ENCODE results near the gene SCYGR2. TPM values are rescaled to one million over a fixed set of nuclear protein-coding genes. Genes with fewer than 3 reads are reported as not detected.

The SCYGR2 gene, protein sequence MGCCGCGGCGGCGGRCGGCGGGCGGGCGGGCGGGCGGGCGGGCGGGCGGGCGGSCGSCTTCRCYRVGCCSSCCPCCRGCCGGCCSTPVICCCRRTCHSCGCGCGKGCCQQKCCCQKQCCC
- total RNA-seq = not detected in 2 replicates

DNA sequence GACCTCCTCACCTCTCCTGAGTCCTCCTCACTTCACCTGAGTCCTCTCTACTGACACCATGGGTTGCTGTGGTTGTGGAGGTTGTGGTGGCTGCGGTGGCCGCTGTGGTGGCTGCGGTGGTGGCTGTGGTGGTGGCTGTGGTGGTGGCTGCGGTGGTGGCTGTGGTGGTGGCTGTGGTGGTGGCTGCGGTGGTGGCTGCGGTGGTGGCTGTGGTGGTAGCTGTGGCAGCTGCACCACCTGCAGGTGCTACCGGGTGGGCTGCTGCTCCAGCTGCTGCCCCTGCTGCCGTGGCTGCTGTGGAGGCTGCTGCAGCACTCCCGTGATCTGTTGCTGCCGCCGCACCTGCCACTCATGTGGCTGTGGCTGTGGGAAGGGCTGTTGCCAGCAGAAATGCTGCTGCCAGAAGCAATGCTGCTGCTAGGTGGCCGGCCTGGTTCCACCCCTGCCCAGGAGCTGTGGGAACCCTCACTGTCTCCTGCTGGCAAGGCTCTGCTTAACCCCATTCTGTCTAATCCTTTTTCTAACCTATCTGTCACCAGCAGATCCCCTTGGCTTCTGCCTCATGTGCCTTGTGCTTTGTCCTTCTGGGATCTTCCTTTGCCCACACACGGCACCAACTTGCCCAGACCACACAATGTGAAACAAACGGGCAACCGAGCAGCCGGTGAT lies at the start of gene SCYGR2:
SCYGR2 (plus strand) TSS at position 59 of the 669 bp plus-strand sequence; CDS start at position 59, 0 bp downstream.

DNA sequence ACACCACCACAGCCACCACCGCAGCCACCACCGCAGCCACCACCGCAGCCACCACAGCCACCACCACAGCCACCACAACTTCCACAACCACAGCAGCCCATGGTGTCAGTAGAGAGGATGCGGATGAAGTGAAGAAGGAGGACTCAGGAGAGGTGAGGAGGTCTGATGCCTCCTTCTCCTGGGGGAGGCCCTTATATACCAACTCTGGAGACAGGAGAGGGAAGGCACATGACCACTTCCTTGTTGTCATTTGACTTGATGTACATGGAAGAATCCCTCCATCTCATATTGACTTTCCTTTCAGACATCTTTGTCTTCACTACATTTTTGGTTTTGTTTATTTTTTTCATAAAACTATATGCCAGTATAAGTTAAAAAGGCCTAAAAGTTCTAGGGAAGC lies 16.0 kb downstream of the SCYGR2 start, which contains the start of gene SCYGR3:
SCYGR3 (minus strand) TSS at position 101 of the 400 bp plus-strand sequence; CDS start at position 101, 0 bp downstream.

DNA sequence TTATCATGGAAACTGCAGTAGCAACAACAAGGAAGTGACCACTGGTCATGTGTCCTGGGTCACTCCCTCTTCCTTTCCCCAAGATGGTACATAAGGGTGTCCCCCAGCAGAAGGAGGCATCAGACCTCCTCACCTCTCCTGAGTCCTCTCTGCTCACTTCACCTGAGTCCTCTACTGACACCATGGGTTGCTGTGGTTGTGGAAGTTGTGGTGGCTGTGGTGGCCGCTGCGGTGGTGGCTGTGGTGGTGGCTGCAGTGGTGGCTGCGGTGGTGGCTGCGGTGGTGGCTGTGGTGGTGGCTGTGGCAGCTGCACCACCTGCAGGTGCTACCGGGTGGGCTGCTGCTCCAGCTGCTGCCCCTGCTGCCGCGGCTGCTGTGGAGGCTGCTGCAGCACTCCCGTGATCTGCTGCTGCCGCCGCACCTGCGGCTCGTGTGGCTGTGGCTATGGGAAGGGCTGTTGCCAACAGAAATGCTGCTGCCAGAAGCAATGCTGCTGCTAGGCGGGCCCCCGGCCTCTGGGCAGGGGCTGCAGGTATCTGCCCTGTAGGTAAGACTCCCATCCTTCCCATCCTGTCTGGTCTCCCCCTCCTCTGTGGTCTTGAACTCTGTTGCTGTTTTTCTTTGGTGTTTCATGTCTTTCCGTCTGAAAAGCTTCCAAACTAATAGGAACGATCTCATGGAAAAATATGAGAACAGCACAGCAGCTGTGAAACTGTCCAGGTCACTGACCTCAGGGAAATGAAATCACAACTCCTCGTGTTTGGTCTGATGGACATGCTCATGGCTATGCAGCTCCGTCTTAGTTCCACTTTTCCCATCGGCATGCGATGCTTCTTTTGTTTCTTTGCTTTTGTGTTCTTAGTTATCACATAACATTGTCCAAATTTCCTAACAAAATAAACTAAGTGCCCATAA lies 18.9 kb downstream of the SCYGR2 start, which contains the start of gene SCYGR4:
SCYGR4 (plus strand) TSS at position 183 of the 915 bp plus-strand sequence; CDS start at position 183, 0 bp downstream.

Other genes starting within 250 kb of the SCYGR2 start
- not detected in 2 replicates for gene TM4SF20, start 219.6 kb upstream of the SCYGR2 start, total RNA-seq
- gene SCYGR1, start 210.9 kb upstream of the SCYGR2 start, total RNA-seq = not detected in 2 replicates
- gene AGFG1, start 126.7 kb upstream of the SCYGR2 start, total RNA-seq = 83.4 and 135 TPM in 2 replicates
- gene SCYGR3, start 15.9 kb downstream of the SCYGR2 start, total RNA-seq = not detected in 2 replicates
- not detected in 2 replicates for gene SCYGR4, start 18.6 kb downstream of the SCYGR2 start, total RNA-seq
- not detected in 2 replicates for gene SCYGR5, start 67.9 kb downstream of the SCYGR2 start, total RNA-seq
- gene SLC19A3, start 119.1 kb downstream of the SCYGR2 start, total RNA-seq = under 0.01 and 0.36 TPM in 2 replicates
- not detected in 2 replicates for gene SCYGR6, start 125.9 kb downstream of the SCYGR2 start, total RNA-seq
- not detected in 2 replicates for gene SCYGR7, start 129.4 kb downstream of the SCYGR2 start, total RNA-seq
- not detected in 2 replicates for gene SCYGR8, start 147.0 kb downstream of the SCYGR2 start, total RNA-seq
- gene CCL20, start 214.9 kb downstream of the SCYGR2 start, total RNA-seq = 2.1 and 33.9 TPM in 2 replicates

Measured in nasal cavity respiratory epithelium epithelial cell of viscerocranial mucosa (primary cell).